ENCODE results near the gene PRAC1.

DNA sequence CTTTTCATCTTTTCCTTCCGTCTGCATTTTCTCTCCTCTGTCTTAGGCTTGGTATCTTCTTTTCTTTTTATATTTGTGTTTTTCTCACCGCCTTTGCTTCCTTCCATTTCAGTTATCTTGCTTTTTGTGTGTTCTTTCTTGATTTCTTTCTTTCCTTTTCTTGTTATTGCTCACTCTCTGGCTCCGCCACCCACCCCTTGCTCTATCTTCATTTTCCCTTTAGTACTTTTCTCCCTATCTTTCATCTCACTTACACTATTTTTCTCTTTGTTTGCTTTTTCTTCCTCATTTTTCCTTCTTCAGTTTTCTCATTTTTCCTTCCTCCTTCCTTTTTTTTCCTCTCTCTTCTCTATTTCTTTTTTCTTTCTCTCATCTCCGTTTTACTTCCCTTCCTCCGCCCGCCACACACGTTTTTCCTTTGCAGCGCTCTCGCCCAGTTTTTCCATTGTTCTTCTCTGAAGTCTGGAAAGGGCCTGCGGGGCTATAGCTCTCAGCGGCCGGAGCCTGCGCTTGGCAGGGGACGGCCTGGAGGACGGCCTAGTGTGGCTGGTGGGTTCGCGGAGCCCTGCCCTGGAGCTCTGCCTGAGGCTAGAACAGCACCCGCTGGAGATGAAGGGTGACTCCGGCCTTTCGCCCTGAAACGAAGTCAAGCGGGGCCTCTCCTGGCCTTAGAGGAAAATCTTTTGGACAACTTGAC lies 11.5 kb upstream of the PRAC1 start:
- no peak for TF ChIP-seq CBX3 (IDR thresholded peaks at IDR 0.05; ENCODE audit: low read depth)
- TF ChIP-seq, protein P1, sequence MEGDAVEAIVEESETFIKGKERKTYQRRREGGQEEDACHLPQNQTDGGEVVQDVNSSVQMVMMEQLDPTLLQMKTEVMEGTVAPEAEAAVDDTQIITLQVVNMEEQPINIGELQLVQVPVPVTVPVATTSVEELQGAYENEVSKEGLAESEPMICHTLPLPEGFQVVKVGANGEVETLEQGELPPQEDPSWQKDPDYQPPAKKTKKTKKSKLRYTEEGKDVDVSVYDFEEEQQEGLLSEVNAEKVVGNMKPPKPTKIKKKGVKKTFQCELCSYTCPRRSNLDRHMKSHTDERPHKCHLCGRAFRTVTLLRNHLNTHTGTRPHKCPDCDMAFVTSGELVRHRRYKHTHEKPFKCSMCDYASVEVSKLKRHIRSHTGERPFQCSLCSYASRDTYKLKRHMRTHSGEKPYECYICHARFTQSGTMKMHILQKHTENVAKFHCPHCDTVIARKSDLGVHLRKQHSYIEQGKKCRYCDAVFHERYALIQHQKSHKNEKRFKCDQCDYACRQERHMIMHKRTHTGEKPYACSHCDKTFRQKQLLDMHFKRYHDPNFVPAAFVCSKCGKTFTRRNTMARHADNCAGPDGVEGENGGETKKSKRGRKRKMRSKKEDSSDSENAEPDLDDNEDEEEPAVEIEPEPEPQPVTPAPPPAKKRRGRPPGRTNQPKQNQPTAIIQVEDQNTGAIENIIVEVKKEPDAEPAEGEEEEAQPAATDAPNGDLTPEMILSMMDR (IDR thresholded peaks at IDR 0.05 in 2 of 3, conservative IDR thresholded peaks at IDR 0.05 in 1 of 3; ENCODE audit: borderline replicate concordance in 1 of 3, insufficient read depth in 1 of 3, low read depth in 2 of 3, low read length in 2 of 3): no peak
- TF ChIP-seq RAD21 (IDR thresholded peaks at IDR 0.05; ENCODE audit: low read depth): no peak
- TF ChIP-seq EZH2 (IDR thresholded peaks at IDR 0.05): no peak
- no peak for TF ChIP-seq EGR1 (IDR thresholded peaks at IDR 0.05; ENCODE audit: low read depth)
- TF ChIP-seq SRF (IDR thresholded peaks at IDR 0.05; ENCODE audit: low read depth): no peak
- no peak for TF ChIP-seq POLR2A (IDR thresholded peaks at IDR 0.05; ENCODE audit: borderline replicate concordance, extremely low read depth, insufficient read depth, insufficient read length)
- TF ChIP-seq, protein P2, sequence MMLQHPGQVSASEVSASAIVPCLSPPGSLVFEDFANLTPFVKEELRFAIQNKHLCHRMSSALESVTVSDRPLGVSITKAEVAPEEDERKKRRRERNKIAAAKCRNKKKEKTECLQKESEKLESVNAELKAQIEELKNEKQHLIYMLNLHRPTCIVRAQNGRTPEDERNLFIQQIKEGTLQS (IDR thresholded peaks at IDR 0.05): no peak
- TF ChIP-seq, protein P3, sequence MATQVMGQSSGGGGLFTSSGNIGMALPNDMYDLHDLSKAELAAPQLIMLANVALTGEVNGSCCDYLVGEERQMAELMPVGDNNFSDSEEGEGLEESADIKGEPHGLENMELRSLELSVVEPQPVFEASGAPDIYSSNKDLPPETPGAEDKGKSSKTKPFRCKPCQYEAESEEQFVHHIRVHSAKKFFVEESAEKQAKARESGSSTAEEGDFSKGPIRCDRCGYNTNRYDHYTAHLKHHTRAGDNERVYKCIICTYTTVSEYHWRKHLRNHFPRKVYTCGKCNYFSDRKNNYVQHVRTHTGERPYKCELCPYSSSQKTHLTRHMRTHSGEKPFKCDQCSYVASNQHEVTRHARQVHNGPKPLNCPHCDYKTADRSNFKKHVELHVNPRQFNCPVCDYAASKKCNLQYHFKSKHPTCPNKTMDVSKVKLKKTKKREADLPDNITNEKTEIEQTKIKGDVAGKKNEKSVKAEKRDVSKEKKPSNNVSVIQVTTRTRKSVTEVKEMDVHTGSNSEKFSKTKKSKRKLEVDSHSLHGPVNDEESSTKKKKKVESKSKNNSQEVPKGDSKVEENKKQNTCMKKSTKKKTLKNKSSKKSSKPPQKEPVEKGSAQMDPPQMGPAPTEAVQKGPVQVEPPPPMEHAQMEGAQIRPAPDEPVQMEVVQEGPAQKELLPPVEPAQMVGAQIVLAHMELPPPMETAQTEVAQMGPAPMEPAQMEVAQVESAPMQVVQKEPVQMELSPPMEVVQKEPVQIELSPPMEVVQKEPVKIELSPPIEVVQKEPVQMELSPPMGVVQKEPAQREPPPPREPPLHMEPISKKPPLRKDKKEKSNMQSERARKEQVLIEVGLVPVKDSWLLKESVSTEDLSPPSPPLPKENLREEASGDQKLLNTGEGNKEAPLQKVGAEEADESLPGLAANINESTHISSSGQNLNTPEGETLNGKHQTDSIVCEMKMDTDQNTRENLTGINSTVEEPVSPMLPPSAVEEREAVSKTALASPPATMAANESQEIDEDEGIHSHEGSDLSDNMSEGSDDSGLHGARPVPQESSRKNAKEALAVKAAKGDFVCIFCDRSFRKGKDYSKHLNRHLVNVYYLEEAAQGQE (IDR thresholded peaks at IDR 0.05; ENCODE audit: low read depth): no peak
